Daoy (cell line): ENCODE measurements around the gene TRIB2. TPM values are rescaled to one million over a fixed set of nuclear protein-coding genes. Genes with fewer than 3 reads are reported as not detected.
"Not testable (repeated sequence)": the region's sequence is repeated elsewhere in the genome, so short reads cannot be mapped to it uniquely, and the experiment has no call there.

Source experiments
- DNase-seq: peaks from one replicate; pipeline ENCODE4 v3.0.0-alpha.2; 2015; ENCODE audit warnings: low read depth
- total RNA-seq: library from RNA; depleted of rRNA; stranded (reverse); fragments of >200 nt; shearing (Covaris generic); gene quantifications from 2 replicates; pipeline ENCODE4 v1.2.3, GENCODE V29; 2014; rRNA removed

Gene TRIB2
- total RNA-seq, result 17.4 and 19.0 TPM in 2 replicates

DNA sequence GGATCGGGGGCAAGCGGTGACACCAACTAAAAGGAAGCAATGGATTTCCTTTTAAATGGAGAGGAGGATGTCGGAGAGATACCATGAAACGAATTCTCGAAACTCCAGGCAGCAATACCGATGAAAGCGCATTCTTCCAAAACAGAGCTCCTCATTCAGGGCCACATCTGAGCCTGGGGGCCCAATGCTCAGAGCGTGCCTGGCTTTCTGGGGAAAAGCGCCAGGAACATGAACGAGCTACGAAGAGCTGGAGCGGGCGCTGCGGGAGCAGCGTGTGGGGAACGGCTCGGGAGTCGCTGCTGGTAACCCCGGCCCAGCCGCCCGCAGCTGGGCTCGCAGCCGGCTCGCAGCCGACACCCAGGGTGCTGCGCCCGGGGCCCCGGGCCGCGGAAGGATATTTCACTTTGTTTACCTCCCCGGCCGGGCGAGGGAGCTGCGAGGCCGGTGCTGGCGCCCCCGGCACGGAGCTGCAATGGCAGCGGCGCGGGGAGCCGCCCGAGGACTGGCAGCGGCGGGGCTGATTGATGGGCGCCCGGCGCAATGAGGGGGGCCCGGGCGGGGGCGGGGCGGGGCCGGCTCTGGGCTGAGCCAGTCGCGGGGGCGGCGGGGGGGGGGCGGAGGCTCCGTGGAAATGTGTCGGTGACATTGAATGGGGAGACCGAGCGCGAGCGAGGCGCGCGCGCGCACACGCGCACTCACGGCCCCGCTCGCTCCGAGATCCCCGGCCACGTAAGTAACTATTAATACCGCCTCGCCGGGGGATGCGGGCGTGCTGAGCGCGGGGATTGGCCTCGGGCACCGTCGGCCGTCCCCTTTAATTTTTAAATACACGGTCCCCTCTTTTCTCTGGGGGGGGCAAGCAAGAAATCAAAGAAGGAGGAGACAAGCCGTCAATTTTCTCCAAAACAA lies at the start of gene TRIB2:
TRIB2 (plus strand) TSS at position 655 of the 909 bp plus-strand sequence. CDS start 1,372 bp downstream, outside the sequence.
- DNase-seq, result peak; percentile 89

- DNase-seq, result no peak
Measured at GRCh38 chr2:12669036-12669435, 47.7 kb upstream of the TRIB2 start.

GRCh38 chr2:12672711-12673315 lies 43.9 kb upstream of the TRIB2 start:
- no peak for DNase-seq

- no peak for DNase-seq
Measured at GRCh38 chr2:12674644-12675328, 42.0 kb upstream of the TRIB2 start.

GRCh38 chr2:12675352-12675795 lies 41.4 kb upstream of the TRIB2 start:
- DNase-seq, result peak; percentile 63

DNA sequence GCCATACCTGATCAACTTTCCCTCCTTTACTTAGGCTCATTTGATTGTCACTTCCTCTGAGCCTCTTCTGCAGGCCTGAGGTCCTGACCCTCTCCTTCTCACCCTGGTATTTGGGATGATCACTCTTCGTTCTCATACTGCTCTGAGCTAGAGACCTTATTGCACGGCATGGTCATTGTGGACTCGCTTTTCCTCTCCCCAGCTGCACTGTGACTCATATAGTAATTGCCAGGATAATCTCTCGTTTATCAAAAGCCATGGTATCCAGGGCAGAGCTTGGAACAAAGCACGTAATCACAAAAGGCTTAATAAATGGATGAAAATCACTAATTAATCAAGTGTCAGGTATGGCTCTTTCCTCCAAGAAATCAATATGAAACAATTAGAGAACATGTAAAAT lies 40.9 kb upstream of the TRIB2 start:
- peak; percentile 59 for DNase-seq

DNA sequence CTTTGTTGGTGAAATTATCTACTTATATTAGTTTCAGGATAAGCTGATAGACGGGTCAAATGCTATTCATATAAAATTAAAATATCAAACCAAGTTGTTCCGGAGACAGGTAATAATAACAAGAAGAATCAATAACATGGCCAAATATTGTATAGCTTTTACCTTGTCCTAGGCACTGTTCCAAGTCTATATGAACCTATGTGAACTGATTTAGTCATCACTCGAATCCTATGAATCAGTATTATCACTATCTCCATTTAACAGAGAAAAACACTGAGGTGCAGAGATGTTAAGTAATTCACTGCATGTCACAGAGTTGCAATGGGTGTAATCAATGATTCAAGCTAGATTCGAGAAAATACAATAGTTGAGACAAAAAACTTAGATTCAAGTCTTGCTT lies 40.0 kb upstream of the TRIB2 start:
- no peak for DNase-seq

- no peak for DNase-seq
Measured at GRCh38 chr2:12678186-12678585, 38.5 kb upstream of the TRIB2 start.

DNA sequence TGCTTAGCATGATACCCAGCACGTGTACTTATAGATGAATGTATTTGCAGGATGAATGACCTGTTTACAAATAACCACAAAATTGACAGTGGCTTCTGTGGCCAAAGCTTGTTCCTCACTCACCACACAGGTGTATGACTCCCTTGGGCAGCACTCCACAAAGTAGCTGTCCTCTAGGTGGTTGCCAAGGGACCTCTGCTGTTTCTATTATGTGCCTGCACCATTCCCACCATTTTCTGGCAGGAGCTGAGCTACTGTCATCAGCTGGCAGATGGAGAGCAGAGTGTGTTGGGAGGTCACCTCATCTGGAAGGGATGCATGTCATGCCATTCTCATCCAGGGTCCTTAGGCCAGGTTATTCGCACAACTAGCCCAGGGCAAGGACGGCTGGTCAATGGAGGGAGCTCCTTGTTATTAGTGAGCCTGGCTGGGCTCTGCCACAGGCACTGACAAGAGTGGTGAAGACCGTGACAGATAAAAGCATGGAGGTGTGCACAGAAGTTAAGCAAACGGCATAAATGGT lies 37.1 kb upstream of the TRIB2 start:
- no peak for DNase-seq

DNA sequence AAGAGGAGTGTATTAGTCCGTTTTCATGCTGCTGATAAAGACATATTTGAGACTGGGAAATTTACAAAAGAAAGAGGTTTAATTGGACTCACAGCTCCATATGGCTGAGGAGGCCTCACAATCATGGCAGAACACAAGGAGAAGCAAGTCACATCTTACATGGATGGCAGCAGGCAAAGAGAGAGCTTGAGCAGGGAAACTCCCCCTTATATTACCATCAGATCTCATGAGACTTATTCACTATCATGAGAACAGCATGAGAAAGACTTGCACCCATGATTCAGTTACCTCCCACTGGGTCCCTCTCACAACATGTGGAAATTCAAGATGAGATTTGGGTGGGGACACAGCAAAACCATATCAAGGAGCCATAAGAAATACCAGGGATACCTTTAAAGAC lies 36.6 kb upstream of the TRIB2 start:
- DNase-seq, result not testable (repeated sequence)

- no peak for DNase-seq
Measured at GRCh38 chr2:12682017-12682416, 34.7 kb upstream of the TRIB2 start.

- no peak for DNase-seq
Measured at GRCh38 chr2:12683457-12684100, 33.2 kb upstream of the TRIB2 start.

DNA sequence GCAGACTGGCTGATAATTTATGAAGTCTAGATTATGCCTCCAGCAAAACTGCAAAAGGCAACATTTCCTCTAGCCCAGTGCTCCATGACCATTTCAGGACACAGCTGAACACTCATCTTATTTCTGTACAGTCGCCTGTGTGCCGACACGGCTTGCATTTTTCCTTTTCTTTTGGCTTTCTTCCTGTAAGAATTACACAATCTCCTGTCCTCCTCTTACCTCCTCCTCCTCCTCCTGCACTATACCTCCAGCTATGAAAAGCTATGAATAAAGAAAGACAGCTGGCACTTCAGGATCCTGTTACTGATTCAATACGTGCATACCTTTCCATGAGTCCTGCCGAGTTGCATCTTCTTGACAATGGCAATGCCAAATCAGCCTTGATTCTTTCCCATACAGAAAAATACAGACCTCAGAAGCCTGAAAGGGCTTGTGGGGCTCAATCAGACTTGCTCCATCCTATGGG lies 32.2 kb upstream of the TRIB2 start:
- no peak for DNase-seq

GRCh38 chr2:12685145-12685544 lies 31.6 kb upstream of the TRIB2 start:
- peak; percentile 10 for DNase-seq

DNA sequence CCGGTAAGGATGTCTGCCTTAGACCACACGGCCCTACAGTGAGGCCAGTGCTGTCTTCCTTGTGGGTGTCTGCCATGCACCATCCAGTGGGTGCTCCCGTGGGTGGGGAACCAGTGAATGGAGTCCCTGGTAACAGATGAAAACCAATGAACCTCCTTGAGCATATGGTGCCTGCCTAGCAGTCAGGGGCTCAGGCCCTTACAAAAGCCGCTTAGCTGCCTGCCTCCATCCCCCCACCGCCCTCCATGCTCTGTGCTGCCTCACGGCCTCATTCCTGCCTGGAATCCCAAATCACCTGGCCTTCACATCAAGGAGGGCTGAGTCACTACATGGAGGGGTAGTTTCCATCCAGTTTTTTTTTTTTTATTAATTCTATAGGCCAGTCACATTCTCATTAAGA lies 30.8 kb upstream of the TRIB2 start:
- no peak for DNase-seq

DNA sequence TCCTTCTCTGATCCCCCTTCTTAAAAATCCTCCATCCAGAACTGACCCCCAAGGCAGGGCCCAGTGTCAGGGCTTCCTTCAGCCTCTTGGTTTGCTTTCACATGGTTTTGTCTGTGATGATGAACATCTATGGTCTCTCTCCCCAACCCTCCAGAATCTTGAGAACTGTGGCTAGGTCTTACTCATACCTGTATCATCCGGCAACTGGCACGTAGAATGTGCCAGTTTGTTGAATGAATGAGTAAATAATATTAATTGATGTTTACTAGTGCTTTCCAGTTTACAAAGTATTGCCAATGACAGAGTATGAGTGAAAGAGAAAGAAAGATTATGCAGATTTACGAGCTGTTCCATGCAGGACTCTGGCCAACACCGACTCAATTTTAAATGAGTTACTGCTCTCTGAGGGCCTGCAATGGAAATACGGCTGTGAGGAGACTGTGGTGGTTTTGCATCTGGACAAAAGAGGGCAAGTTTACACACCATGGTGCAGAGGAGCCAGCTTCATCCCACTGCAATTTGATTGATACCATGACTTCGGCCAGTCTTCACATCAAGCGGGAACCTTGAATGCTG lies 29.9 kb upstream of the TRIB2 start:
- no peak for DNase-seq

DNA sequence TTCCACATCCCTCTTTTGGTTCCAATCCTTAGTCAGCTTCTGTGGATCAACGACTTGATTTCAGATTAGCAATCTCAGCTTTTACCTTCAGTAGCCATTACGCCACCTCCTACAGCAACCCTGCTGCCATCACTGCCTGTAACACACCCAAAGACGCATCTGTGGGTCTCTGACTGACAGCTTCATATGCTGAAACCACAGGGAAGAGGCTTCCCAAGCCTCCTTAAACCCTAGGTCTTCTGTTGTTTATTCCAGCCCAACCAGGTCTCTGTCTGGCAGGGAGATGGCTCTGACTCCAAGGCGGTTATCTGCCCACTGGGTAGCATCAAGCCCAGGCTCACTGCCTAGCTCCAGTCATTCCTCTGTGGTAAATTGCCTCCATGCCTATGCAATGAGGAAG lies 28.6 kb upstream of the TRIB2 start:
- DNase-seq, result no peak

GRCh38 chr2:12688893-12689292 lies 27.8 kb upstream of the TRIB2 start:
- no peak for DNase-seq

- DNase-seq, result no peak
Measured at GRCh38 chr2:12693509-12693908, 23.2 kb upstream of the TRIB2 start.

DNA sequence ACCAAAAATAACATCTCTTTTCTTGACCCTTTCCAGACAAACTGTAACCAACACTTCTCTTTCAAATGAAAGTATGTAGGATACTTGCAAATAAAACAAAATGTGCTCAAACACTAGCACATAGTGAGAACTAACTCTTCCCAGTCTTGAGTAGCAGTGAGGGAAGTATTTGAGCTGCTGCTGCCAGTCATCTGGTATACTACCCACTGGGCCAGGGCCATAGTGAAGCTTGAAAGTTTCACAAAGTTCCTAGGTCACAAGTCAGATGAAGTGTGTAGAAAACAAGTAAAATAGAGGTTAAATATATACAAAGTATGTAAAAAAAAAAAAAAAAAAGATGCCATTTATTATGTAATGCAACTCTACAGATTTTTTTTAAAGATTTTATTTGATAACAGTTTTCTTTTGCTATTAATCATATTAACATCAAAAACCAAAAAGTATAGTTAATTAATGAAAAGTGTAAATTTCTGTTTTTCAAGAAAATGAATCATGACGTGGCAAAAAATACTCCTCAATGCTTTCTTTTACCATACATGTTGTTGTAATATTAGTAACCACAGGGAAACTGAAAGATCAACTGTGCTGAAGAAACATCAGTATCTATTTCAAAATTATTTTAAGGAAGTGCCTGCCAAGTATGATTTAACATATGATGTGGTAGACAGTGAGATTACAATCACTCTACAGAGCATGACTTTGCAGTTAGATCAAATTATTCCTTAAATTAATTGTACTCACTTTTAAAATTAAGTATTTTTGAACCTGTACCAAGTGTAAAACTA lies 21.6 kb upstream of the TRIB2 start:
- no peak for DNase-seq
